HL-60 (cell line): ENCODE results near the gene SNX9.

Source experiments
- POLR2AphosphoS5 ChIP-seq: IDR thresholded peaks from 2 replicates; pipeline ENCODE4 v1.6.1; 2012; ENCODE audit warnings: low read depth
- TF ChIP-seq, protein P1 (sequence below): IDR thresholded peaks from one replicate; pipeline ENCODE4 v1.5.1; 2011; ENCODE audit warnings: low read length, control low read depth, inconsistent platforms; ENCODE audit not compliant: insufficient read depth
- TF ChIP-seq, protein P2 (sequence below): IDR thresholded peaks from 2 replicates; pipeline ENCODE4 v1.6.1; 2012; ENCODE audit warnings: low read depth; ENCODE audit not compliant: insufficient replicate concordance

DNA sequence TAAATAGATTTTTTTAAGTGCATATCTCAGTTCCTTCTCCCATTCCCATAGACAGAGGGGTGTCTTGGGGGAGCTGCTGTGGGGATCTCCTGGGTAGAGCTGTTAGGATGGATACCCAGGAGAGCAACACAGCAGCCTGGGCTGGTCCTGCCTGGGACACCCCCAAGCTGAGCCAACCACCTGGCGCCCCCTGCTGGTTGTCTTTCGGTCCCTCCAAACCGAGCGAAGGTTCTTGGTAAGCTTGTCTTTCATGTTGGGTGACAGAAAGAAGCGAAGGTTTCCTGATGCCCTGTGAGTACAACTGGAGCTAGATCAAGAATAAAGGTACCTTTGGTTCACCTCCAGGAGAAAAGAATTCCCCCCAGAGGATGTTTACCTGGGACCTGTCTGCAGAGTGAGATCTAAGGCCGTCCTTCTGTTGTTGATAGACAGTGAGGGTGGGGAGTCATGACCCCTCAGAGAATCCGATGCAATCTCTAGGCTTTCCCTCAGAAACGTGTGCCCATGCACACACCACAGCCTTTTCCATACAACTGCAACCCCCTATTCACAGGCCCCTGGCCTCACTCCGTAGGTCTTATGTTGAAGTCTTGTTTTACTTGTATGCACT is 50.8 kb downstream of the SNX9 start:
- TF ChIP-seq, protein P1, sequence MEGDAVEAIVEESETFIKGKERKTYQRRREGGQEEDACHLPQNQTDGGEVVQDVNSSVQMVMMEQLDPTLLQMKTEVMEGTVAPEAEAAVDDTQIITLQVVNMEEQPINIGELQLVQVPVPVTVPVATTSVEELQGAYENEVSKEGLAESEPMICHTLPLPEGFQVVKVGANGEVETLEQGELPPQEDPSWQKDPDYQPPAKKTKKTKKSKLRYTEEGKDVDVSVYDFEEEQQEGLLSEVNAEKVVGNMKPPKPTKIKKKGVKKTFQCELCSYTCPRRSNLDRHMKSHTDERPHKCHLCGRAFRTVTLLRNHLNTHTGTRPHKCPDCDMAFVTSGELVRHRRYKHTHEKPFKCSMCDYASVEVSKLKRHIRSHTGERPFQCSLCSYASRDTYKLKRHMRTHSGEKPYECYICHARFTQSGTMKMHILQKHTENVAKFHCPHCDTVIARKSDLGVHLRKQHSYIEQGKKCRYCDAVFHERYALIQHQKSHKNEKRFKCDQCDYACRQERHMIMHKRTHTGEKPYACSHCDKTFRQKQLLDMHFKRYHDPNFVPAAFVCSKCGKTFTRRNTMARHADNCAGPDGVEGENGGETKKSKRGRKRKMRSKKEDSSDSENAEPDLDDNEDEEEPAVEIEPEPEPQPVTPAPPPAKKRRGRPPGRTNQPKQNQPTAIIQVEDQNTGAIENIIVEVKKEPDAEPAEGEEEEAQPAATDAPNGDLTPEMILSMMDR = peak; percentile 73
- TF ChIP-seq POLR2AphosphoS5 = no peak
- TF ChIP-seq, protein P2, sequence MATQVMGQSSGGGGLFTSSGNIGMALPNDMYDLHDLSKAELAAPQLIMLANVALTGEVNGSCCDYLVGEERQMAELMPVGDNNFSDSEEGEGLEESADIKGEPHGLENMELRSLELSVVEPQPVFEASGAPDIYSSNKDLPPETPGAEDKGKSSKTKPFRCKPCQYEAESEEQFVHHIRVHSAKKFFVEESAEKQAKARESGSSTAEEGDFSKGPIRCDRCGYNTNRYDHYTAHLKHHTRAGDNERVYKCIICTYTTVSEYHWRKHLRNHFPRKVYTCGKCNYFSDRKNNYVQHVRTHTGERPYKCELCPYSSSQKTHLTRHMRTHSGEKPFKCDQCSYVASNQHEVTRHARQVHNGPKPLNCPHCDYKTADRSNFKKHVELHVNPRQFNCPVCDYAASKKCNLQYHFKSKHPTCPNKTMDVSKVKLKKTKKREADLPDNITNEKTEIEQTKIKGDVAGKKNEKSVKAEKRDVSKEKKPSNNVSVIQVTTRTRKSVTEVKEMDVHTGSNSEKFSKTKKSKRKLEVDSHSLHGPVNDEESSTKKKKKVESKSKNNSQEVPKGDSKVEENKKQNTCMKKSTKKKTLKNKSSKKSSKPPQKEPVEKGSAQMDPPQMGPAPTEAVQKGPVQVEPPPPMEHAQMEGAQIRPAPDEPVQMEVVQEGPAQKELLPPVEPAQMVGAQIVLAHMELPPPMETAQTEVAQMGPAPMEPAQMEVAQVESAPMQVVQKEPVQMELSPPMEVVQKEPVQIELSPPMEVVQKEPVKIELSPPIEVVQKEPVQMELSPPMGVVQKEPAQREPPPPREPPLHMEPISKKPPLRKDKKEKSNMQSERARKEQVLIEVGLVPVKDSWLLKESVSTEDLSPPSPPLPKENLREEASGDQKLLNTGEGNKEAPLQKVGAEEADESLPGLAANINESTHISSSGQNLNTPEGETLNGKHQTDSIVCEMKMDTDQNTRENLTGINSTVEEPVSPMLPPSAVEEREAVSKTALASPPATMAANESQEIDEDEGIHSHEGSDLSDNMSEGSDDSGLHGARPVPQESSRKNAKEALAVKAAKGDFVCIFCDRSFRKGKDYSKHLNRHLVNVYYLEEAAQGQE = no peak
